ENCODE results near the gene NECTIN1.

The NECTIN1 gene, protein sequence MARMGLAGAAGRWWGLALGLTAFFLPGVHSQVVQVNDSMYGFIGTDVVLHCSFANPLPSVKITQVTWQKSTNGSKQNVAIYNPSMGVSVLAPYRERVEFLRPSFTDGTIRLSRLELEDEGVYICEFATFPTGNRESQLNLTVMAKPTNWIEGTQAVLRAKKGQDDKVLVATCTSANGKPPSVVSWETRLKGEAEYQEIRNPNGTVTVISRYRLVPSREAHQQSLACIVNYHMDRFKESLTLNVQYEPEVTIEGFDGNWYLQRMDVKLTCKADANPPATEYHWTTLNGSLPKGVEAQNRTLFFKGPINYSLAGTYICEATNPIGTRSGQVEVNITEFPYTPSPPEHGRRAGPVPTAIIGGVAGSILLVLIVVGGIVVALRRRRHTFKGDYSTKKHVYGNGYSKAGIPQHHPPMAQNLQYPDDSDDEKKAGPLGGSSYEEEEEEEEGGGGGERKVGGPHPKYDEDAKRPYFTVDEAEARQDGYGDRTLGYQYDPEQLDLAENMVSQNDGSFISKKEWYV

DNA sequence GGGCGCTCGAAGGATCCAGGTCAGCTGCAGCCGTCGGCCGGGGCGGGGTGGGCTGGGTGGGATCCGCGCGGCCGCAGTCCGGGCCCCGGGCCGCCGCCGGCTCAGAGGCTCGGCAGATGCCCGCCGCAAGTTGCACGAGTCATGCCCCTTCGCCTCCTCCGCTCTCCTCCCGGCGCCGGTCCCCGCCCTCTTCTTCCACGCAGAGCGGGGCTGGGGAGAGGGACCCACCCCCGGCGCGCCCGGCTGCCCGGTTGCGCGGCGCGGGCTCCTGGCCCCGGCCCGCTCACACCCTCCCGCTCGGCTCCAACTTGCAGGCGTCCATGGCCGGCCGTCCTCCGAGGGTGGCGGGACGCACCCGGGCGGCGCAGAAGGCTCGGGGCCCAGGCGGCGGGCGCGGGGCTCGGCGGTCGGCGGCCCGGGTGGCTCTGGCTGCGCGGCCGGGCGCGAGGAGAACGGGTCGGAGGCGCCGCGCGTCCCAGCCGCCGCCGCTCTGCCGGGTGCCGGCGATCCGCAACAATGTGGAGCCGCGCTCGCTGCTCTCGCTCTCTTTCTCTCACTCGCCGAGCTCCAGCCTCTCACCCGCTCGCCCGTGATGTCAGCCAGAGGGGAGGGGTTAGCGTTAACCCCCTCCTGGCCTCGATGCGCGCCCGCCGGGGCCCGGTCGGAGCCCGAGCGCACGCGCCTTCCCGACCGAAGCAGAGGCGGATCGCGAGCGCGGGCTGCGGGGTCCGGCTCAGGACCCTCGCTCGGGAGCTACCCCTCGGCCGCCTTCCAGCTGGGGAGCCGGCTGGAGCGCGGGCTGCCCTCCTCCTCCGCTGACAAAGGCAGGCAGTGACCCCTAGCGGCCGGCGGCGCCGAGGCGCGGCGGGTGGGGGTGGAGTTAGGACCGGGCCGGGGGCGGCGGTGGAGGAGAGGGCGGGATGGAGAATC lies at the start of gene NECTIN1:
Gene NECTIN1 (minus strand): TSS at position 550 of the 930 bp plus-strand sequence. CDS start 647 bp downstream, outside the sequence.
- H3K9ac ChIP-seq (ENCODE audit: low read length): peak within 1 kb of the TSS; percentile 71
- peaks cover 9% of the 10 kb centered on the region for H3K27me3 ChIP-seq (ENCODE audit: control insufficient read depth, insufficient read depth, low read length)
- peak within 1 kb of the TSS; percentile 86 for H3K4me3 ChIP-seq (ENCODE audit: low read length)
- no peaks in the 10 kb centered on the region for H3K36me3 ChIP-seq (ENCODE audit: control insufficient read depth, low read depth, low read length)
- H3K27ac ChIP-seq (ENCODE audit: low read length): no peak within 1 kb of the TSS
- peaks cover 32% of the 10 kb centered on the region for H3K4me1 ChIP-seq (ENCODE audit: control insufficient read depth, low read depth, low read length)
- no peaks in the 10 kb centered on the region for H3K9me3 ChIP-seq (ENCODE audit: control insufficient read depth, low read depth, low read length)

DNA sequence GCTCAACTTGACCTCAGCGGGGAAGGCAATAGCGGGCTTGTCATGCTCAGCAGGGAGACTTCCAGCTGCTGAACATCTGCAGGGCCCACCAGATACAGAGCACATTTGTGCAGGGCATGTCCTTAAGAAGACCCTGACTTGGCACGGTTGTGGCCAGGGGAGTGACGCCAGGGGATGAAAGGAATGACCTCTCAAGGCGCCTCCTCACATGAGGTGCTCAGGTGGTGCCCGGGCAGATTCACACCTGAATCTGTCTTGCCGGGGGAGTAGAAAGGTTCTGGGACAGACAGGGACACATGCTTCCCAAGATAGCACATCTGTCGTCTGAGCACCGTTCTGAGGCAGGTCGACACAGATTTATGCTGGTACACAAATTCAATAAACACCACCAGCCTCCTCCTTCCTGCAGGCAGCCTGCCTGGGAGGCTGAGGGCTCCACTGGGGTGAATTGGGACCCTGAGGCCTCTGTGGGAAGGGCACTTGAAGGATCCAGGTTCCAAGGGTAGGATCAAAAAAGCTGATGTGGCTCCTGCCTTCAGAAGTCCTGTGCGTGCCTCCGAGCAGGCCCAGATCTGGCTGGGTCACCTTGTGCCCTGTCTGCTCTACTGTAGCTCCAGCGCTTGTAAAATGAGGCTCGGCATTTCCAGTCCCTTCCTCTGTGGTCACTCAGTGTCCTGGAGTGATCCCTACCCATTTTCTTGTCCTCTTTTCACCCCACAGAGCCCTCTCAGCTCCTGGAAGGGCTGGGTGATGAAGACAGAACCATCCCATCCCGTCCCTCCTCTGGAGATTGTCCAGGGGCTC lies 49.6 kb upstream of the NECTIN1 start:
- H3K36me3 ChIP-seq (ENCODE audit: control insufficient read depth, low read depth, low read length): no peaks in the 10 kb centered on the region
- no peaks in the 10 kb centered on the region for H3K4me1 ChIP-seq (ENCODE audit: control insufficient read depth, low read depth, low read length)
- no peaks in the 10 kb centered on the region for H3K27me3 ChIP-seq (ENCODE audit: control insufficient read depth, insufficient read depth, low read length)
- H3K9ac ChIP-seq (ENCODE audit: low read length): no peak overlapping the region
- no peak overlapping the region for H3K27ac ChIP-seq (ENCODE audit: low read length)
- no peaks in the 10 kb centered on the region for H3K9me3 ChIP-seq (ENCODE audit: control insufficient read depth, low read depth, low read length)
- H3K4me3 ChIP-seq (ENCODE audit: low read length): no peak overlapping the region

DNA sequence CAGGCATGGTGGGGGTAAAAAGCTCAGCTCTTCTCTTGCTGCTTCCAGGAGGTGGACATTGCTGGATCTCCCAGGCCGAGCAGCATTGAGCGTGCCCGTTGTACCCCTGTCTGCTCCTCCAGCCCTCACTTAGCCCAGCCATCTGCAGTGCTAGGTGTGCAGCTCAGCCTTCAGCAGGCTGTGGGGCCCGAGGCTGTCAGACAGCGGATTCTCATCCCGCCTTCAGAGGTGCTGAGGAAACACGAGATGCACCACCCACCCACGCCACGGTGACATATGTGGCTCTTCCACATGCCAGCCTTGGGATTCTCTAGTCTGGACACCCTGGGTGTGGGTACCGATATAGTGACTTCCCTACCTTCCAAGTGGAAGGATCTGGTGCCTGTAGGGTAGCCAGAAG lies 48.9 kb upstream of the NECTIN1 start:
- no peak overlapping the region for H3K9ac ChIP-seq (ENCODE audit: low read length)
- no peak overlapping the region for H3K27ac ChIP-seq (ENCODE audit: low read length)
- H3K4me3 ChIP-seq (ENCODE audit: low read length): no peak overlapping the region
- H3K4me1 ChIP-seq (ENCODE audit: control insufficient read depth, low read depth, low read length): no peaks in the 10 kb centered on the region
- no peaks in the 10 kb centered on the region for H3K36me3 ChIP-seq (ENCODE audit: control insufficient read depth, low read depth, low read length)
- H3K27me3 ChIP-seq (ENCODE audit: control insufficient read depth, insufficient read depth, low read length): no peaks in the 10 kb centered on the region
- no peaks in the 10 kb centered on the region for H3K9me3 ChIP-seq (ENCODE audit: control insufficient read depth, low read depth, low read length)

DNA sequence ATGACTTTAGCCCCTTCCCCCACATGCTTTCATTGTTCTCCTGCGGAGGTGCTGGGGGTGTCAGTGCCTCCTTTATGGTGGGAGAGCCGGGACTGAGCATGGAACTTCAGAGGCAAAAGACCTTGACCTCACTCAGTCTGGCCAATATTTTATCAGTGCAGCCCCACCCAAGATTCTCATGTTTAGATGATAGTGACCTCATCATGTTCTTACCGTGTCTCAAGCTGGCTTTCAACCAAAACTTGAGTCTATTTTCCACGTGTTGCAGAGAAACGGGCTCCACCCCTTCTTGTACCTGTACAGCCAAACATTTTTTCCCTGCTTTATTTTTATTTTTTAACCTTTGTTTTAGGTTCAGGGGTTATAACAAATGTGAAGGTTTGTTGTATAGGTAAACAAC lies 47.7 kb upstream of the NECTIN1 start:
- no peak overlapping the region for H3K9ac ChIP-seq (ENCODE audit: low read length)
- no peak overlapping the region for H3K27ac ChIP-seq (ENCODE audit: low read length)
- H3K4me3 ChIP-seq (ENCODE audit: low read length): no peak overlapping the region
- no peaks in the 10 kb centered on the region for H3K9me3 ChIP-seq (ENCODE audit: control insufficient read depth, low read depth, low read length)
- H3K36me3 ChIP-seq (ENCODE audit: control insufficient read depth, low read depth, low read length): no peaks in the 10 kb centered on the region
- no peaks in the 10 kb centered on the region for H3K4me1 ChIP-seq (ENCODE audit: control insufficient read depth, low read depth, low read length)
- no peaks in the 10 kb centered on the region for H3K27me3 ChIP-seq (ENCODE audit: control insufficient read depth, insufficient read depth, low read length)

DNA sequence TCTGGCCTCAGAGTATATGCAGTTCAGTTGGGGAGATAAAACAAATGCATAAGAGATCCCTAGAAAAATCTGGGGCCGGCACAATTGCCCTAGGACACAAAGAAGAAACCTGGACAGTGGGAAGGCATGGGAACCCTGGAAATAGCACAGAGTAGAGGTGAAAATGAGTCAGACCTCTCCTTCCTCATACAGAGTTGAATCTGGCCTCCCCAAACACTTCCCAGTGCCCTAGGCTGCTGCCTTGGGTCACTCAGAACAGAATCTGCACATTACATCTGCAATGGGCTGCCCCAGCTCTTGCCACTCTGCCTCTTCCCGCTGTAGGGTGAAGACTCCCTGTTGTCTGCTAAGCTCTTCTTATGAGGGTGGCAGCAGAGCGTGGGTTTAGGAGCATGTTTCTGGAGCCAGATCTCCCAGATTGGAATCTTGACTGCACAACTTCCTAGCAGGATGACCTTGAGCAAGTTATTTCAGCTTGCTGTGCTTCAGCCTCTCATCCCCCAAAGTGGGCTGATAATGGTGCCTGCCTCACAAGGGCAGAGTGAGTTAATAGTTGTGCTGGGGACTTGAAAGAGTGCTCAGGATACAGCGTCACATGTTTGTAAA lies 47.1 kb upstream of the NECTIN1 start:
- no peak overlapping the region for H3K9ac ChIP-seq (ENCODE audit: low read length)
- no peaks in the 10 kb centered on the region for H3K27me3 ChIP-seq (ENCODE audit: control insufficient read depth, insufficient read depth, low read length)
- no peaks in the 10 kb centered on the region for H3K9me3 ChIP-seq (ENCODE audit: control insufficient read depth, low read depth, low read length)
- H3K4me3 ChIP-seq (ENCODE audit: low read length): no peak overlapping the region
- no peaks in the 10 kb centered on the region for H3K36me3 ChIP-seq (ENCODE audit: control insufficient read depth, low read depth, low read length)
- H3K4me1 ChIP-seq (ENCODE audit: control insufficient read depth, low read depth, low read length): no peaks in the 10 kb centered on the region
- H3K27ac ChIP-seq (ENCODE audit: low read length): no peak overlapping the region

DNA sequence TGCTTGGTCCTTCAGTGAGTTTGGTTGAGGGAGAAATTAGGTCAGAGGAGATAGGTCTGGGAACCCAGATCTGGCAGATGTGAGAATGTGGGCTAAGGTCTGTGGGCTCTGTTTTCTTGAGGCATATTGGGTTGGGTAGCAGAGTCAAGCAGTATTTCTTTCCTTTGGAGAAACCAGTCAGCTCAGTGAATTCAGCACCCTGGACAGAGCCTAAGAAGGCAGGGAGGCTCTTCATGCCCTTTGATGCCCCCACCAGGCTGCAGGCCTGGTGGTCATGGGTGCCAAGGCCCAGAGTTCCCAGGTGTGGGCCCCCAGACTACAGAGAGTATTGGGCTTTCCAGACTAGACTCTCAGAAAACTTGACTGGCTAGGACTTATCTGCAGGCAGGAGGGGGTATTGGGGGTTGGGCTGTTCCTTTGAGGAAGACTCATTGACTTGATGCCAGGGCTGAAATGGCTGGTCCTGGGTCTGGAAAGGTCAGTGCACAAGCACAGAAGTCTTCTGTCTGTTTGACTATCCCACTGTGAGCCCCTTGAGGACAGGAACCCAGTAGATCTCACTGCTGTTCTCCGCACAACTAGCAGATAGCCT lies 45.3 kb upstream of the NECTIN1 start:
- no peak overlapping the region for H3K27ac ChIP-seq (ENCODE audit: low read length)
- no peak overlapping the region for H3K9ac ChIP-seq (ENCODE audit: low read length)
- H3K9me3 ChIP-seq (ENCODE audit: control insufficient read depth, low read depth, low read length): no peaks in the 10 kb centered on the region
- no peaks in the 10 kb centered on the region for H3K4me1 ChIP-seq (ENCODE audit: control insufficient read depth, low read depth, low read length)
- no peak overlapping the region for H3K4me3 ChIP-seq (ENCODE audit: low read length)
- H3K27me3 ChIP-seq (ENCODE audit: control insufficient read depth, insufficient read depth, low read length): no peaks in the 10 kb centered on the region
- no peaks in the 10 kb centered on the region for H3K36me3 ChIP-seq (ENCODE audit: control insufficient read depth, low read depth, low read length)

DNA sequence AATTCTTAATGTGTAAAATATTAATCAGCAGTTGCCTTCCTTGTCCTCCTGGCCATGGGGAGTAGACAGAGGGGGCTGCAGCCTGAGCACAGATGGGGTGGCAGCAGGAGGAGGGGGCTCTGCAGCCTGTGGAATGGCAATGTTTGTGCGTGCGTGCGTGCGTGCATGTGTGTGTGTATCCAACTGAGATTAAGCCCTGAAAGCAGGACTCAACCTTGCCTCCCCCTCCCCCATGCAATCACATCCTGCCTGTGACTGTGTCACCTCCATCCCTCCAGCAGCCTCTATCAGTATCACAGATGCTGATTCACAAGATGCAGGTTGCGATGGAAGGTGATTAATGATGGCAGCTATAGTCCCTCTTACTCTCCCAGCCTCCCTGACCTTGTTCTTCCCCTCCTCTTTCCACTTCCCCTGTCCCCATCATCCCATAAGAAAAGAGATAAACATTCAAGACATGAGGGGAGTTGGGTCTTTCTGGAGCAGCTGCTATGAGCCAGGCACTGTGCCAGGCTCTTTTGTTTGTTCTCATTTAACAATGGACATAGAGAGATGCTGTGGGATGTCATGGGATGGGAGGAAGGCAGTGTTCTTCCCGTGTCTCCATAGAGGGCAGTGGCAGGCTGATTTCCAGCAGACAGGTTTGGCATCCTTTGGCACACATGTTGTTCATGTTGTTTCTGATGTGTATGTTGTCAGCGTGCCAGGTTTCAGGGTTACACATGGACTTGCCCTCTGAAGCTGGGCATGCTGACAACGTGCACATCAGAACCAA lies 43.8 kb upstream of the NECTIN1 start:
- no peaks in the 10 kb centered on the region for H3K4me1 ChIP-seq (ENCODE audit: control insufficient read depth, low read depth, low read length)
- H3K27me3 ChIP-seq (ENCODE audit: control insufficient read depth, insufficient read depth, low read length): no peaks in the 10 kb centered on the region
- no peak overlapping the region for H3K9ac ChIP-seq (ENCODE audit: low read length)
- H3K9me3 ChIP-seq (ENCODE audit: control insufficient read depth, low read depth, low read length): no peaks in the 10 kb centered on the region
- H3K27ac ChIP-seq (ENCODE audit: low read length): no peak overlapping the region
- no peak overlapping the region for H3K4me3 ChIP-seq (ENCODE audit: low read length)
- no peaks in the 10 kb centered on the region for H3K36me3 ChIP-seq (ENCODE audit: control insufficient read depth, low read depth, low read length)

DNA sequence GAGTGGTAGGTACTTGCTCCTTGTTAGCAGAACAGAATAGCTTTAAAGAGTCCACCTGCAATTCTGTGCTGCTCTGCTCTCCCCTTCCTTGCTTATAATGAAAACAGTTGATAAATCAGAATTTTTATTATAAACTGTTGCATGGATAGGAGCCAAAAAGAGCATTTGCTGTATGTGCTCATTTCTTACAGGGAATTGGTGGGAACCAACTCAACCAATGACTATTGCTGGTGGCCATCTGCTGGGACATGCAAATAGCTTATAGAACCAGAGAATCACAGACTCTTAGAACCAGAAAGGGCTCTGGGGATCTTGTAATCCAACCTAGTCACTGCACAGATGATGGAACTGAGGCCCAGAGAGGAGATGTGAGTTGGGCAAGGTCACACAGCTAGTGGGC lies 43.1 kb upstream of the NECTIN1 start:
- Histone ChIP-seq H3K27ac (ENCODE audit: low read length) (no peak overlapping the region), H3K36me3 (ENCODE audit: control insufficient read depth, low read depth, low read length) (no peaks in the 10 kb centered on the region), H3K9me3 (ENCODE audit: control insufficient read depth, low read depth, low read length) (no peaks in the 10 kb centered on the region), H3K4me3 (ENCODE audit: low read length) (no peak overlapping the region), H3K4me1 (ENCODE audit: control insufficient read depth, low read depth, low read length) (no peaks in the 10 kb centered on the region), H3K27me3 (ENCODE audit: control insufficient read depth, insufficient read depth, low read length) (no peaks in the 10 kb centered on the region), H3K9ac (ENCODE audit: low read length) (no peak overlapping the region)

DNA sequence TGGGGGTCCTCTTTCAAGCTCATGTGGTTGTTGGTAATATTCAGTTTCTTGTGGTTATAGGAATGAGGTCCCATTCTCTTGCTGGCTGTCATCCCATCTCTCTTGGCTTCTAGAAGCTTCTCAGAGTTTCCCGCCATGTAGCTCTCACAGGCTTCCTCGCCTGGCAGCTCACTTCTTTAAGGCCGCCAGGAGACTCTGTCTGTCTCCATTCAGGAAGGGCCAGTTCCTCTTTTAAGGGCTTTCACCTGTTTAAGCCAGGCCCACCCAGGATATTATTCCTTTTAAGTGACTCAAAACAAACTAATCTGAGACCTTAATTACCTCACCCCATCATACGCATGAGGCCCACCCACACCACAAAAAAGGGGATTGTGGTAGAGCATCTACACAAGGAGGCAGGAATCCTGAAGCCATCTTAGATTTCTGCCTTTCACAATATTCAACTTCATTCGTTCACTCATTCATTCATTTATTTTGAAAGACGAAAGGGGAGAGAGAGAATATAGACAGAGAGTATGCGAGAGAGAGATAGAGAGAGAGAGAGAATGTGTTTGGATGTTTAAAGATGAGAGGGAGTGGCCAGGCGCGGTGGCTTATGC lies 42.3 kb upstream of the NECTIN1 start:
- Histone ChIP-seq H3K27me3 (ENCODE audit: control insufficient read depth, insufficient read depth, low read length) (no peaks in the 10 kb centered on the region), H3K9ac (ENCODE audit: low read length) (no peak overlapping the region), H3K36me3 (ENCODE audit: control insufficient read depth, low read depth, low read length) (no peaks in the 10 kb centered on the region), H3K4me1 (ENCODE audit: control insufficient read depth, low read depth, low read length) (no peaks in the 10 kb centered on the region), H3K4me3 (ENCODE audit: low read length) (no peak overlapping the region), H3K27ac (ENCODE audit: low read length) (no peak overlapping the region), H3K9me3 (ENCODE audit: control insufficient read depth, low read depth, low read length) (no peaks in the 10 kb centered on the region)

DNA sequence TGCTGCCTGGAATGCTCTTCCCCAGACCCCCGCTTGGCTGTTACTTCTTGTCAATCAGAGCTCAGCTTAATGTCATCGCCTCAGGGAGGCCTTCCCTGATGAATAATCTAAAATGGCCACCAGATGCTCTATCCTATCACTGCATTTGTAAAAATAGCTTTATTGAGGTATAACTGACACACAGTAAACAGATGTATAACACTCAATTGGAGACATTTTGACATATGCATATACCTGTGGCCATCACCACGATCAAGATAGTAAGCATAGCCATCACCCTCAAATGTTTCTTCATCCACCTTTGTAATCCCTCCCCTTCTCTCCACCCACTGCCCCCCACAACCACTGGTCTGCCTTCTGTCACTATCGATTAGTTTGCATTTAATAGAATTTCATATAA lies 36.6 kb upstream of the NECTIN1 start:
- H3K4me1 ChIP-seq (ENCODE audit: control insufficient read depth, low read depth, low read length): no peaks in the 10 kb centered on the region
- no peaks in the 10 kb centered on the region for H3K36me3 ChIP-seq (ENCODE audit: control insufficient read depth, low read depth, low read length)
- no peaks in the 10 kb centered on the region for H3K27me3 ChIP-seq (ENCODE audit: control insufficient read depth, insufficient read depth, low read length)
- no peak overlapping the region for H3K4me3 ChIP-seq (ENCODE audit: low read length)
- no peak overlapping the region for H3K27ac ChIP-seq (ENCODE audit: low read length)
- no peaks in the 10 kb centered on the region for H3K9me3 ChIP-seq (ENCODE audit: control insufficient read depth, low read depth, low read length)
- no peak overlapping the region for H3K9ac ChIP-seq (ENCODE audit: low read length)
